NCI-H2029 (cell line): ENCODE measurements around the gene AKR1D1.
"Not testable (repeated sequence)": the region's sequence is repeated elsewhere in the genome, so short reads cannot be mapped to it uniquely, and the experiment has no call there.

Source experiments
- DNase-seq: peaks from one replicate; lab custom pipeline; 2025; lab: John Stamatoyannopoulos, UW

Gene AKR1D1

GRCh38 chr7:138074121-138074520 is 2.1 kb upstream of the AKR1D1 start:
- no peak for DNase-seq

- no peak for DNase-seq
Measured at GRCh38 chr7:138074540-138074939, 1.7 kb upstream of the AKR1D1 start.

GRCh38 chr7:138075350-138075749 is 909 bp upstream of the AKR1D1 start:
- no peak for DNase-seq

- not testable (repeated sequence) for DNase-seq
Measured at GRCh38 chr7:138075786-138076185, 473 bp upstream of the AKR1D1 start.

- DNase-seq, result no peak
Measured at GRCh38 chr7:138077809-138078208, 1.6 kb downstream of the AKR1D1 start.

- no peak for DNase-seq
Measured at GRCh38 chr7:138079137-138079536, 2.9 kb downstream of the AKR1D1 start.

- DNase-seq, result no peak
Measured at GRCh38 chr7:138081868-138082267, 5.6 kb downstream of the AKR1D1 start.

- DNase-seq, result no peak
Measured at GRCh38 chr7:138083859-138084258, 7.6 kb downstream of the AKR1D1 start.

- no peak for DNase-seq
Measured at GRCh38 chr7:138086563-138087270, 10.5 kb downstream of the AKR1D1 start.

- DNase-seq, result no peak
Measured at GRCh38 chr7:138089080-138089901, 13.0 kb downstream of the AKR1D1 start.

GRCh38 chr7:138091032-138091431 is 14.8 kb downstream of the AKR1D1 start:
- no peak for DNase-seq

- DNase-seq, result not testable (repeated sequence)
Measured at GRCh38 chr7:138091840-138092239, 15.6 kb downstream of the AKR1D1 start.

GRCh38 chr7:138092486-138093028 is 16.3 kb downstream of the AKR1D1 start:
- DNase-seq, result no peak

- DNase-seq, result no peak
Measured at GRCh38 chr7:138095972-138096935, 20.0 kb downstream of the AKR1D1 start.

- DNase-seq, result no peak
Measured at GRCh38 chr7:138097064-138097741, 20.9 kb downstream of the AKR1D1 start.

GRCh38 chr7:138099813-138100212 is 23.6 kb downstream of the AKR1D1 start:
- no peak for DNase-seq

GRCh38 chr7:138105221-138105620 is 29.0 kb downstream of the AKR1D1 start:
- DNase-seq, result no peak

- no peak for DNase-seq
Measured at GRCh38 chr7:138115047-138115446, 38.8 kb downstream of the AKR1D1 start.

GRCh38 chr7:138116141-138116540 is 39.9 kb downstream of the AKR1D1 start:
- DNase-seq, result no peak

GRCh38 chr7:138116892-138117291 is 40.6 kb downstream of the AKR1D1 start:
- no peak for DNase-seq

- DNase-seq, result no peak
Measured at GRCh38 chr7:138120140-138120827, 44.0 kb downstream of the AKR1D1 start.
